ENCODE results near the gene RACGAP1.
"Not testable (repeated sequence)": the region's sequence is repeated elsewhere in the genome, so short reads cannot be mapped to it uniquely, and the experiment has no call there.

Gene RACGAP1

GRCh38 chr12:50032854-50033581 lies 7.7 kb upstream of the RACGAP1 start:
- in situ Hi-C loops (cut with HindIII; ENCODE audit: low sequenced_read_pairs) = no loop called here

- in situ Hi-C loops (cut with HindIII; ENCODE audit: low sequenced_read_pairs) = no loop called here
Observed at GRCh38 chr12:50032515-50032853, 7.2 kb upstream of the RACGAP1 start.

- in situ Hi-C loops (cut with HindIII; ENCODE audit: low sequenced_read_pairs) = not testable (repeated sequence)
Observed at GRCh38 chr12:50030449-50030848, 5.2 kb upstream of the RACGAP1 start.

GRCh38 chr12:50026691-50027090 lies 1.4 kb upstream of the RACGAP1 start:
- in situ Hi-C loops (cut with HindIII; ENCODE audit: low sequenced_read_pairs) = no loop called here

GRCh38 chr12:50024805-50025186 lies 498 bp downstream of the RACGAP1 start:
- in situ Hi-C loops (cut with HindIII; ENCODE audit: low sequenced_read_pairs) = no loop called here

GRCh38 chr12:50024227-50024626 lies 1.1 kb downstream of the RACGAP1 start:
- in situ Hi-C loops (cut with HindIII; ENCODE audit: low sequenced_read_pairs) = no loop called here

GRCh38 chr12:50022903-50023302 lies 2.4 kb downstream of the RACGAP1 start:
- in situ Hi-C loops (cut with HindIII; ENCODE audit: low sequenced_read_pairs) = no loop called here

- in situ Hi-C loops (cut with HindIII; ENCODE audit: low sequenced_read_pairs) = no loop called here
Observed at GRCh38 chr12:50021031-50021430, 4.3 kb downstream of the RACGAP1 start.

- in situ Hi-C loops (cut with HindIII; ENCODE audit: low sequenced_read_pairs) = no loop called here
Observed at GRCh38 chr12:50019524-50019923, 5.8 kb downstream of the RACGAP1 start.

GRCh38 chr12:50018968-50019367 lies 6.3 kb downstream of the RACGAP1 start:
- in situ Hi-C loops (cut with HindIII; ENCODE audit: low sequenced_read_pairs) = no loop called here

- in situ Hi-C loops (cut with HindIII; ENCODE audit: low sequenced_read_pairs) = no loop called here
Observed at GRCh38 chr12:50018154-50018553, 7.1 kb downstream of the RACGAP1 start.

GRCh38 chr12:50017641-50018040 lies 7.7 kb downstream of the RACGAP1 start:
- in situ Hi-C loops (cut with HindIII; ENCODE audit: low sequenced_read_pairs) = no loop called here

- in situ Hi-C loops (cut with HindIII; ENCODE audit: low sequenced_read_pairs) = no loop called here
Observed at GRCh38 chr12:50016501-50017475, 8.5 kb downstream of the RACGAP1 start.

- in situ Hi-C loops (cut with HindIII; ENCODE audit: low sequenced_read_pairs) = no loop called here
Observed at GRCh38 chr12:50014342-50014741, 11.0 kb downstream of the RACGAP1 start.

GRCh38 chr12:50013361-50014147 lies 11.7 kb downstream of the RACGAP1 start:
- in situ Hi-C loops (cut with HindIII; ENCODE audit: low sequenced_read_pairs) = no loop called here

GRCh38 chr12:50006754-50007442 lies 18.4 kb downstream of the RACGAP1 start:
- in situ Hi-C loops (cut with HindIII; ENCODE audit: low sequenced_read_pairs) = no loop called here

GRCh38 chr12:50006280-50006679 lies 19.0 kb downstream of the RACGAP1 start:
- in situ Hi-C loops (cut with HindIII; ENCODE audit: low sequenced_read_pairs) = no loop called here

- in situ Hi-C loops (cut with HindIII; ENCODE audit: low sequenced_read_pairs) = no loop called here
Observed at GRCh38 chr12:50005175-50005574, 20.1 kb downstream of the RACGAP1 start.

- in situ Hi-C loops (cut with HindIII; ENCODE audit: low sequenced_read_pairs) = no loop called here
Observed at GRCh38 chr12:50004696-50005095, 20.6 kb downstream of the RACGAP1 start.

GRCh38 chr12:50003595-50003994 lies 21.7 kb downstream of the RACGAP1 start:
- in situ Hi-C loops (cut with HindIII; ENCODE audit: low sequenced_read_pairs) = no loop called here

- in situ Hi-C loops (cut with HindIII; ENCODE audit: low sequenced_read_pairs) = no loop called here
Observed at GRCh38 chr12:49998453-49998852, 26.8 kb downstream of the RACGAP1 start.

All from DLD1 (cell line).